WTC11 (cell line): ENCODE results near the gene PCGF1. TPM values are rescaled to one million over a fixed set of nuclear protein-coding genes. Genes with fewer than 3 reads are reported as not detected.

ENCODE experiments used
- ATF2 ChIP-seq: sonication (generic); formaldehyde crosslinking; IDR thresholded peaks from 2 replicates; pipeline ENCODE4 v1.8.1; 2022; ENCODE audit warnings: low read depth, missing genetic modification reagents, borderline replicate concordance
- EMX1 ChIP-seq: fragments of 250-450 bp; sonication (Bioruptor Pico); IDR thresholded peaks from 2 replicates; pipeline ENCODE4 v1.8.0; 2021; ENCODE audit warnings: mild to moderate bottlenecking
- ETV6 ChIP-seq: sonication (generic); formaldehyde crosslinking; IDR thresholded peaks from 2 replicates; pipeline ENCODE4 v1.8.1; 2022; ENCODE audit warnings: mild to moderate bottlenecking, missing genetic modification reagents
- FOXK1 ChIP-seq: sonication (generic); formaldehyde crosslinking; IDR thresholded peaks from 2 replicates; pipeline ENCODE4 v1.8.0; 2022; ENCODE audit warnings: mild to moderate bottlenecking, moderate library complexity, missing genetic modification reagents
- FOXP1 ChIP-seq: sonication (generic); formaldehyde crosslinking; IDR thresholded peaks from 2 replicates; pipeline ENCODE4 v1.8.0; 2022; ENCODE audit warnings: missing genetic modification reagents, mild to moderate bottlenecking, moderate library complexity, borderline replicate concordance
- GABPB1 ChIP-seq: sonication (generic); formaldehyde crosslinking; IDR thresholded peaks from 2 replicates; pipeline ENCODE4 v1.8.1; 2023; ENCODE audit warnings: mild to moderate bottlenecking, missing genetic modification reagents
- GTF2I ChIP-seq: fragments of 250-450 bp; sonication (Bioruptor Pico); conservative IDR thresholded peaks from 2 replicates; pipeline ENCODE4 v1.4.0; 2021; ENCODE audit warnings: mild to moderate bottlenecking
- HMGXB4 ChIP-seq: sonication (generic); formaldehyde crosslinking; IDR thresholded peaks from 2 replicates; pipeline ENCODE4 v1.8.1; 2023; ENCODE audit warnings: mild to moderate bottlenecking, moderate library complexity, missing genetic modification reagents
- IRF2 ChIP-seq: sonication (generic); formaldehyde crosslinking; IDR thresholded peaks from 2 replicates; pipeline ENCODE4 v1.8.0; 2022; ENCODE audit warnings: low read depth, missing genetic modification reagents, borderline replicate concordance
- JAZF1 ChIP-seq: fragments of 250-450 bp; sonication (Bioruptor Pico); IDR thresholded peaks from 2 replicates; pipeline ENCODE4 v1.9.0; 2021; ENCODE audit warnings: moderate library complexity, mild to moderate bottlenecking, inconsistent platforms
- JUN ChIP-seq: sonication (generic); formaldehyde crosslinking; IDR thresholded peaks from 2 replicates; pipeline ENCODE4 v1.8.0; 2023; ENCODE audit warnings: mild to moderate bottlenecking, missing genetic modification reagents
- KAT7 ChIP-seq: sonication (generic); formaldehyde crosslinking; IDR thresholded peaks from 2 replicates; pipeline ENCODE4 v1.8.1; 2023; ENCODE audit warnings: missing genetic modification reagents, mild to moderate bottlenecking, borderline replicate concordance
- NFATC4 ChIP-seq: fragments of 250-450 bp; sonication (Bioruptor Pico); IDR thresholded peaks from 2 replicates; pipeline ENCODE4 v1.9.0; 2021; ENCODE audit warnings: mild to moderate bottlenecking
- RELA ChIP-seq: sonication (generic); formaldehyde crosslinking; IDR thresholded peaks from 2 replicates; pipeline ENCODE4 v1.8.1; 2022; ENCODE audit warnings: missing genetic modification reagents, mild to moderate bottlenecking, borderline replicate concordance
- SMAD3 ChIP-seq: sonication (generic); formaldehyde crosslinking; IDR thresholded peaks from 2 replicates; pipeline ENCODE4 v1.8.0; 2022; ENCODE audit warnings: missing genetic modification reagents, mild to moderate bottlenecking, borderline replicate concordance
- SMAD4 ChIP-seq: sonication (generic); formaldehyde crosslinking; IDR thresholded peaks from 2 replicates; pipeline ENCODE4 v1.8.0; 2022; ENCODE audit warnings: mild to moderate bottlenecking, missing genetic modification reagents
- SP1 ChIP-seq: sonication (generic); formaldehyde crosslinking; conservative IDR thresholded peaks from 2 replicates; pipeline ENCODE4 v1.8.1; 2022; ENCODE audit warnings: missing genetic modification reagents
- TCF7 ChIP-seq: sonication (generic); formaldehyde crosslinking; IDR thresholded peaks from 2 replicates; pipeline ENCODE4 v1.8.0; 2022; ENCODE audit warnings: mild to moderate bottlenecking, low read depth, missing genetic modification reagents, moderate library complexity
- ZBTB21 ChIP-seq: sonication (generic); formaldehyde crosslinking; IDR thresholded peaks from 2 replicates; pipeline ENCODE4 v1.8.1; 2023; ENCODE audit warnings: mild to moderate bottlenecking, missing genetic modification reagents, borderline replicate concordance
- ZNF138 ChIP-seq: sonication (generic); formaldehyde crosslinking; conservative IDR thresholded peaks from 2 replicates; pipeline ENCODE4 v1.8.1; 2022; ENCODE audit warnings: mild to moderate bottlenecking, moderate library complexity, missing genetic modification reagents
- ZNF219 ChIP-seq: sonication (generic); formaldehyde crosslinking; IDR thresholded peaks from 2 replicates; pipeline ENCODE4 v1.8.0; 2023; ENCODE audit warnings: missing genetic modification reagents, mild to moderate bottlenecking, borderline replicate concordance
- ZNF423 ChIP-seq: fragments of 250-450 bp; sonication (Bioruptor Pico); IDR thresholded peaks from 2 replicates; pipeline ENCODE4 v2.1.2; 2022; ENCODE audit warnings: mild to moderate bottlenecking, moderate library complexity
- ZNF512 ChIP-seq: sonication (generic); formaldehyde crosslinking; IDR thresholded peaks from 2 replicates; pipeline ENCODE4 v1.8.1; 2022; ENCODE audit warnings: missing genetic modification reagents, borderline replicate concordance
- ZNF671 ChIP-seq: fragments of 250-450 bp; sonication (Bioruptor Pico); IDR thresholded peaks from 2 replicates; pipeline ENCODE4 v1.8.0; 2021; ENCODE audit warnings: mild to moderate bottlenecking
- total RNA-seq: library from RNA; stranded (reverse); gene quantifications from 3 replicates; pipeline ENCODE4 v1.2.3, GENCODE V29; 2021
- TF ChIP-seq, protein P1 (sequence below): sonication (generic); formaldehyde crosslinking; IDR thresholded peaks from 2 replicates; pipeline ENCODE4 v1.8.1; 2022; ENCODE audit warnings: mild to moderate bottlenecking, missing genetic modification reagents, moderate library complexity, borderline replicate concordance
- TF ChIP-seq, protein P2 (sequence below): fragments of 250-450 bp; sonication (Bioruptor Pico); IDR thresholded peaks from 2 replicates; pipeline ENCODE4 v1.9.0; 2021; ENCODE audit warnings: moderate library complexity, mild to moderate bottlenecking, inconsistent platforms, borderline replicate concordance
- TF ChIP-seq, protein P3 (sequence below): sonication (generic); formaldehyde crosslinking; IDR thresholded peaks from 2 replicates; pipeline ENCODE4 v1.8.0; 2022; ENCODE audit warnings: mild to moderate bottlenecking, missing genetic modification reagents
- TF ChIP-seq, protein P4 (sequence below): fragments of 250-450 bp; sonication (Bioruptor Pico); IDR thresholded peaks from 2 replicates; pipeline ENCODE4 v1.8.0; 2021; ENCODE audit warnings: mild to moderate bottlenecking

The PCGF1 gene
- total RNA-seq, 1 experiment from 2014 or later: 15.7 TPM

DNA sequence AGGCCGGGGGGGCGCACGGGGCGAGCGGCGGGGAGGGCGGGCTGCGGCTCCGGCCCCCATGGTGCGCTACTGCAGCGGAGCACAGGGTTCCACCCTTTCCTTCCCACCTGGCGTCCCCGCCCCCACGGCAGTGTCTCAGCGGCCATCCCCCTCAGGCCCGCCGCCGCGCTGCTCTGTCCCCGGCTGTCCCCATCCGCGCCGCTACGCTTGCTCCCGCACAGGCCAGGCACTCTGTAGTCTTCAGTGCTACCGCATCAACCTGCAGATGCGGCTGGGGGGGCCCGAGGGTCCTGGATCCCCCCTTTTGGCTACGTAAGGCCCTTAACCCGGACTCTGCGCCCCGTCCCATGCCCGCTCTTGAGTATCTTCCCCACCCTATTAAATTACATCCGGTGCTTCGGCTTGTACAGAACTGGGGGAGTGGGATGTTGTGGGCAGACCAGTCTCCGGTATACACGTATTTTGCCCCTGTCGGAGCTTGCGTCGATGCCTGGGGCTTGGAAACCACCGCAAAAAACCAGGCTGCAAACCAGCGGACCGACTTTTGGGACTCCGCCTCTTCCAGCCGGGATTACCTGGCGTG is 49.9 kb downstream of the PCGF1 start (continued):
- TF ChIP-seq, protein P1, sequence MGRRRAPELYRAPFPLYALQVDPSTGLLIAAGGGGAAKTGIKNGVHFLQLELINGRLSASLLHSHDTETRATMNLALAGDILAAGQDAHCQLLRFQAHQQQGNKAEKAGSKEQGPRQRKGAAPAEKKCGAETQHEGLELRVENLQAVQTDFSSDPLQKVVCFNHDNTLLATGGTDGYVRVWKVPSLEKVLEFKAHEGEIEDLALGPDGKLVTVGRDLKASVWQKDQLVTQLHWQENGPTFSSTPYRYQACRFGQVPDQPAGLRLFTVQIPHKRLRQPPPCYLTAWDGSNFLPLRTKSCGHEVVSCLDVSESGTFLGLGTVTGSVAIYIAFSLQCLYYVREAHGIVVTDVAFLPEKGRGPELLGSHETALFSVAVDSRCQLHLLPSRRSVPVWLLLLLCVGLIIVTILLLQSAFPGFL: 0 out of 2 replicates have a peak, but pooled peaks have one; percentile 63
- TF ChIP-seq ZBTB21 (CRISPR knock-in tag) (no peak), SP1 (CRISPR knock-in tag) (peak; percentile 56; the same call in 1 of the 2 replicates), FOXK1 (CRISPR knock-in tag) (no peak; the same call in 1 of the 2 replicates), JUN (CRISPR knock-in tag) (no peak), NFATC4 (CRISPR knock-in tag) (no peak), FOXP1 (CRISPR knock-in tag) (peak; percentile 53), TCF7 (CRISPR knock-in tag) (no peak), HMGXB4 (0 out of 2 replicates have a peak, but pooled peaks have one; percentile 26), ZNF219 (CRISPR knock-in tag) (no peak), EMX1 (no peak), ATF2 (CRISPR knock-in tag) (no peak), ZNF138 (CRISPR knock-in tag) (no peak), ZNF423 (CRISPR knock-in tag) (no peak), GABPB1 (CRISPR knock-in tag) (no peak), ETV6 (0 out of 2 replicates have a peak, but pooled peaks have one; percentile 27), IRF2 (CRISPR knock-in tag) (no peak), KAT7 (CRISPR knock-in tag) (no peak), SMAD4 (CRISPR knock-in tag) (no peak), JAZF1 (no peak), RELA (CRISPR knock-in tag) (0 out of 2 replicates have a peak, but pooled peaks have one; percentile 63), ZNF671 (CRISPR knock-in tag) (no peak), ZNF512 (CRISPR knock-in tag) (no peak), GTF2I (CRISPR knock-in tag) (no peak), SMAD3 (no peak; the same call in 1 of the 2 replicates)
- TF ChIP-seq, protein P2, sequence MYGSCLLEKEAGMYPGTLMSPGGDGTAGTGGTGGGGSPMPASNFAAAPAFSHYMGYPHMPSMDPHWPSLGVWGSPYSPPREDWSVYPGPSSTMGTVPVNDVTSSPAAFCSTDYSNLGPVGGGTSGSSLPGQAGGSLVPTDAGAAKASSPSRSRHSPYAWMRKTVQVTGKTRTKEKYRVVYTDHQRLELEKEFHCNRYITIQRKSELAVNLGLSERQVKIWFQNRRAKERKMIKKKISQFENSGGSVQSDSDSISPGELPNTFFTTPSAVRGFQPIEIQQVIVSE (CRISPR knock-in tag): no peak
- TF ChIP-seq, protein P3, sequence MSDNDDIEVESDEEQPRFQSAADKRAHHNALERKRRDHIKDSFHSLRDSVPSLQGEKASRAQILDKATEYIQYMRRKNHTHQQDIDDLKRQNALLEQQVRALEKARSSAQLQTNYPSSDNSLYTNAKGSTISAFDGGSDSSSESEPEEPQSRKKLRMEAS (CRISPR knock-in tag): 0 out of 2 replicates have a peak, but pooled peaks have one; percentile 31
- TF ChIP-seq, protein P4, sequence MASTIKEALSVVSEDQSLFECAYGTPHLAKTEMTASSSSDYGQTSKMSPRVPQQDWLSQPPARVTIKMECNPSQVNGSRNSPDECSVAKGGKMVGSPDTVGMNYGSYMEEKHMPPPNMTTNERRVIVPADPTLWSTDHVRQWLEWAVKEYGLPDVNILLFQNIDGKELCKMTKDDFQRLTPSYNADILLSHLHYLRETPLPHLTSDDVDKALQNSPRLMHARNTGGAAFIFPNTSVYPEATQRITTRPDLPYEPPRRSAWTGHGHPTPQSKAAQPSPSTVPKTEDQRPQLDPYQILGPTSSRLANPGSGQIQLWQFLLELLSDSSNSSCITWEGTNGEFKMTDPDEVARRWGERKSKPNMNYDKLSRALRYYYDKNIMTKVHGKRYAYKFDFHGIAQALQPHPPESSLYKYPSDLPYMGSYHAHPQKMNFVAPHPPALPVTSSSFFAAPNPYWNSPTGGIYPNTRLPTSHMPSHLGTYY (CRISPR knock-in tag): no peak
- TF ChIP-seq, all 79 proteins: peak for 14
